ENCODE data around the gene TMTC2.

GRCh38 chr12:82672811-82673495 lies 13.8 kb upstream of the TMTC2 start:
- no peak for TF ChIP-seq GATA2 (IDR thresholded peaks at IDR 0.05; ENCODE audit: insufficient read depth, insufficient read length, low read depth, low read length)
- TF ChIP-seq, protein P1, sequence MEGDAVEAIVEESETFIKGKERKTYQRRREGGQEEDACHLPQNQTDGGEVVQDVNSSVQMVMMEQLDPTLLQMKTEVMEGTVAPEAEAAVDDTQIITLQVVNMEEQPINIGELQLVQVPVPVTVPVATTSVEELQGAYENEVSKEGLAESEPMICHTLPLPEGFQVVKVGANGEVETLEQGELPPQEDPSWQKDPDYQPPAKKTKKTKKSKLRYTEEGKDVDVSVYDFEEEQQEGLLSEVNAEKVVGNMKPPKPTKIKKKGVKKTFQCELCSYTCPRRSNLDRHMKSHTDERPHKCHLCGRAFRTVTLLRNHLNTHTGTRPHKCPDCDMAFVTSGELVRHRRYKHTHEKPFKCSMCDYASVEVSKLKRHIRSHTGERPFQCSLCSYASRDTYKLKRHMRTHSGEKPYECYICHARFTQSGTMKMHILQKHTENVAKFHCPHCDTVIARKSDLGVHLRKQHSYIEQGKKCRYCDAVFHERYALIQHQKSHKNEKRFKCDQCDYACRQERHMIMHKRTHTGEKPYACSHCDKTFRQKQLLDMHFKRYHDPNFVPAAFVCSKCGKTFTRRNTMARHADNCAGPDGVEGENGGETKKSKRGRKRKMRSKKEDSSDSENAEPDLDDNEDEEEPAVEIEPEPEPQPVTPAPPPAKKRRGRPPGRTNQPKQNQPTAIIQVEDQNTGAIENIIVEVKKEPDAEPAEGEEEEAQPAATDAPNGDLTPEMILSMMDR (IDR thresholded peaks at IDR 0.05; ENCODE audit: extremely low read depth in 1 of 2, insufficient read depth in 1 of 2, low read depth in 1 of 2, low read length in 2 of 2) = no peak
